Activated T-cell treated with anti-CD3 and anti-CD28 coated beads, Interleukin-2, amount 50 U/mL, for 72 hours (primary cell): ENCODE data around the gene KCNQ1. TPM values are rescaled to one million over a fixed set of nuclear protein-coding genes. Genes with fewer than 3 reads are reported as not detected.

Source experiments
- ATAC-seq, 2 donors: fragments of 150-1000 bp; cut with Tn5 transposase; replicated peaks in 1 of 2; 2 replicates each; pipeline ENCODE4 v1.10.0; 2021; ENCODE audit warnings: moderate library complexity in 2 of 2, mild to moderate bottlenecking in 1 of 2
- DNase-seq, 2 donors: peaks; one replicate each; pipeline ENCODE4 v3.0.0; 2021 to 2022; ENCODE audit warnings: mixed read lengths in 1 of 2
- H3K27ac Mint-ChIP-seq: one replicate; pipeline ENCODE4 v1.8.0; 2022; ENCODE audit warnings: mild to moderate bottlenecking, moderate library complexity, mixed read lengths
- H3K27me3 Mint-ChIP-seq: one replicate; pipeline ENCODE4 v1.8.0; 2022; ENCODE audit warnings: low read depth, mixed read lengths
- H3K36me3 Mint-ChIP-seq, 2 donors: one replicate each; pipeline ENCODE4 v1.8.0; 2022; ENCODE audit warnings: mixed read lengths in 2 of 2, mild to moderate bottlenecking in 1 of 2; ENCODE audit not compliant: insufficient read depth in 2 of 2
- H3K4me1 Mint-ChIP-seq: one replicate; pipeline ENCODE4 v1.8.0; 2022; ENCODE audit warnings: low read depth, mixed read lengths
- H3K4me3 Mint-ChIP-seq, 2 donors: one replicate each; pipeline ENCODE4 v1.8.0; 2022; ENCODE audit warnings: mild to moderate bottlenecking in 2 of 2, mixed read lengths in 2 of 2, moderate library complexity in 2 of 2
- H3K9me3 Mint-ChIP-seq, 2 donors: one replicate each; pipeline ENCODE4 v1.8.0; 2022; ENCODE audit warnings: mixed read lengths in 2 of 2
- total RNA-seq, 2 donors: library from RNA; stranded (reverse); gene quantifications; one replicate each; pipeline ENCODE4 v1.2.3, GENCODE V29; 2022

Gene KCNQ1
- total RNA-seq, 2 donors from 2014 or later, result 11.4 TPM

- DNase-seq (no peak), ATAC-seq (no peak)
- no peaks in the 10 kb centered on the region for H3K36me3 Mint-ChIP-seq
- no peak overlapping the region for H3K27ac Mint-ChIP-seq
- no peaks in the 10 kb centered on the region for H3K4me1 Mint-ChIP-seq
- no peaks in the 10 kb centered on the region for H3K27me3 Mint-ChIP-seq
- peaks cover 0 to 2% of the 10 kb centered on the region in 2 donors for H3K9me3 Mint-ChIP-seq
- H3K4me3 Mint-ChIP-seq, result no peak overlapping the region
Observed at GRCh38 chr11:2853997-2854560, 409.3 kb downstream of the KCNQ1 start.

- no peak overlapping the region for H3K27ac Mint-ChIP-seq
- ATAC-seq (no peak), DNase-seq (no peak)
- H3K27me3 Mint-ChIP-seq, result peaks cover under 1% of the 10 kb centered on the region
- no peak overlapping the region for H3K4me3 Mint-ChIP-seq
- peaks cover 0 to 2% of the 10 kb centered on the region in 2 donors for H3K9me3 Mint-ChIP-seq
- no peaks in the 10 kb centered on the region for H3K36me3 Mint-ChIP-seq
- H3K4me1 Mint-ChIP-seq, result no peaks in the 10 kb centered on the region
Observed at GRCh38 chr11:2855162-2855561, 410.4 kb downstream of the KCNQ1 start.

- Mint-ChIP-seq H3K27ac (no peak overlapping the region), H3K9me3 (peaks cover 0 to 2% of the 10 kb centered on the region in 2 donors), H3K4me3 (no peak overlapping the region), H3K4me1 (no peaks in the 10 kb centered on the region), H3K27me3 (peaks cover 18% of the 10 kb centered on the region), H3K36me3 (no peaks in the 10 kb centered on the region)
- DNase-seq (no peak), ATAC-seq (no peak)
Observed at GRCh38 chr11:2857276-2857675, 412.5 kb downstream of the KCNQ1 start.

- Mint-ChIP-seq H3K27ac (no peak overlapping the region), H3K4me3 (no peak overlapping the region), H3K9me3 (peaks cover 0 to 2% of the 10 kb centered on the region in 2 donors), H3K27me3 (peaks cover 18% of the 10 kb centered on the region), H3K36me3 (no peaks in the 10 kb centered on the region), H3K4me1 (no peaks in the 10 kb centered on the region)
- no peak for DNase-seq
- ATAC-seq, result no peak
Observed at GRCh38 chr11:2857918-2858317, 413.1 kb downstream of the KCNQ1 start.

- ATAC-seq (no peak), DNase-seq (no peak)
- H3K27ac Mint-ChIP-seq, result no peak overlapping the region
- no peak overlapping the region for H3K4me3 Mint-ChIP-seq
- H3K36me3 Mint-ChIP-seq, result no peaks in the 10 kb centered on the region
- peaks cover 27% of the 10 kb centered on the region for H3K27me3 Mint-ChIP-seq
- H3K9me3 Mint-ChIP-seq, result peaks cover 0 to under 1% of the 10 kb centered on the region in 2 donors
- no peaks in the 10 kb centered on the region for H3K4me1 Mint-ChIP-seq
Observed at GRCh38 chr11:2858995-2859698, 414.3 kb downstream of the KCNQ1 start.

- DNase-seq (no peak), ATAC-seq (no peak)
- Mint-ChIP-seq H3K4me3 (no peak overlapping the region), H3K27me3 (peaks cover 33% of the 10 kb centered on the region), H3K9me3 (no peaks in the 10 kb centered on the region), H3K36me3 (no peaks in the 10 kb centered on the region), H3K27ac (no peak overlapping the region), H3K4me1 (no peaks in the 10 kb centered on the region)
Observed at GRCh38 chr11:2859699-2860037, 414.9 kb downstream of the KCNQ1 start.

GRCh38 chr11:2860636-2861035, 415.8 kb downstream of the KCNQ1 start:
- Mint-ChIP-seq H3K36me3 (no peaks in the 10 kb centered on the region), H3K27me3 (peaks cover 38% of the 10 kb centered on the region), H3K4me1 (no peaks in the 10 kb centered on the region), H3K27ac (no peak overlapping the region), H3K4me3 (no peak overlapping the region), H3K9me3 (no peaks in the 10 kb centered on the region)
- peak; percentile 41 to 56 for DNase-seq
- peak; percentile 80 to 83 for ATAC-seq

GRCh38 chr11:2862395-2863275, 417.8 kb downstream of the KCNQ1 start:
- no peak overlapping the region for H3K27ac Mint-ChIP-seq

GRCh38 chr11:2863276-2863618, 418.4 kb downstream of the KCNQ1 start:
- no peak overlapping the region for H3K27ac Mint-ChIP-seq
- no peaks in the 10 kb centered on the region for H3K9me3 Mint-ChIP-seq
- H3K36me3 Mint-ChIP-seq, result no peaks in the 10 kb centered on the region
- H3K4me3 Mint-ChIP-seq, result no peak overlapping the region
- no peaks in the 10 kb centered on the region for H3K4me1 Mint-ChIP-seq
- peaks cover 55% of the 10 kb centered on the region for H3K27me3 Mint-ChIP-seq
- ATAC-seq, result peak; percentile 24 to 28
- no peak for DNase-seq

More at GRCh38 chr11:2862395-2863275, 417.8 kb downstream of the KCNQ1 start:
- ATAC-seq (no peak), DNase-seq (no peak)
- H3K36me3 Mint-ChIP-seq, result no peaks in the 10 kb centered on the region
- H3K4me1 Mint-ChIP-seq, result no peaks in the 10 kb centered on the region
- no peak overlapping the region for H3K4me3 Mint-ChIP-seq
- H3K27me3 Mint-ChIP-seq, result peaks cover 49% of the 10 kb centered on the region
- H3K9me3 Mint-ChIP-seq, result no peaks in the 10 kb centered on the region

- Mint-ChIP-seq H3K4me1 (no peaks in the 10 kb centered on the region), H3K36me3 (no peaks in the 10 kb centered on the region), H3K27me3 (peaks cover 66% of the 10 kb centered on the region), H3K27ac (no peak overlapping the region), H3K9me3 (no peaks in the 10 kb centered on the region), H3K4me3 (no peak overlapping the region)
- ATAC-seq (no peak), DNase-seq (no peak)
Observed at GRCh38 chr11:2864901-2865300, 420.1 kb downstream of the KCNQ1 start.

GRCh38 chr11:2865922-2866577, 421.2 kb downstream of the KCNQ1 start:
- Mint-ChIP-seq H3K27ac (no peak overlapping the region), H3K36me3 (no peaks in the 10 kb centered on the region), H3K27me3 (peaks cover 66% of the 10 kb centered on the region), H3K9me3 (no peaks in the 10 kb centered on the region), H3K4me1 (no peaks in the 10 kb centered on the region), H3K4me3 (no peak overlapping the region)
- DNase-seq (no peak), ATAC-seq (no peak)

GRCh38 chr11:2867142-2867541, 422.3 kb downstream of the KCNQ1 start:
- no peak overlapping the region for H3K4me3 Mint-ChIP-seq
- H3K27ac Mint-ChIP-seq, result no peak overlapping the region
- H3K27me3 Mint-ChIP-seq, result peaks cover 66% of the 10 kb centered on the region
- H3K4me1 Mint-ChIP-seq, result no peaks in the 10 kb centered on the region
- no peaks in the 10 kb centered on the region for H3K9me3 Mint-ChIP-seq
- ATAC-seq, result no peak
- no peaks in the 10 kb centered on the region for H3K36me3 Mint-ChIP-seq
- no peak for DNase-seq
